GM18520 (cell line): ENCODE measurements around the gene SH3GLB2.
"Not testable (repeated sequence)": the region's sequence is repeated elsewhere in the genome, so short reads cannot be mapped to it uniquely, and the experiment has no call there.

Source experiments
- ATAC-seq: cut with Tn5 transposase; IDR thresholded peaks from one replicate; pipeline ENCODE4 v1.9.1; 2021; ENCODE audit not compliant: unreplicated experiment

The SH3GLB2 gene

DNA sequence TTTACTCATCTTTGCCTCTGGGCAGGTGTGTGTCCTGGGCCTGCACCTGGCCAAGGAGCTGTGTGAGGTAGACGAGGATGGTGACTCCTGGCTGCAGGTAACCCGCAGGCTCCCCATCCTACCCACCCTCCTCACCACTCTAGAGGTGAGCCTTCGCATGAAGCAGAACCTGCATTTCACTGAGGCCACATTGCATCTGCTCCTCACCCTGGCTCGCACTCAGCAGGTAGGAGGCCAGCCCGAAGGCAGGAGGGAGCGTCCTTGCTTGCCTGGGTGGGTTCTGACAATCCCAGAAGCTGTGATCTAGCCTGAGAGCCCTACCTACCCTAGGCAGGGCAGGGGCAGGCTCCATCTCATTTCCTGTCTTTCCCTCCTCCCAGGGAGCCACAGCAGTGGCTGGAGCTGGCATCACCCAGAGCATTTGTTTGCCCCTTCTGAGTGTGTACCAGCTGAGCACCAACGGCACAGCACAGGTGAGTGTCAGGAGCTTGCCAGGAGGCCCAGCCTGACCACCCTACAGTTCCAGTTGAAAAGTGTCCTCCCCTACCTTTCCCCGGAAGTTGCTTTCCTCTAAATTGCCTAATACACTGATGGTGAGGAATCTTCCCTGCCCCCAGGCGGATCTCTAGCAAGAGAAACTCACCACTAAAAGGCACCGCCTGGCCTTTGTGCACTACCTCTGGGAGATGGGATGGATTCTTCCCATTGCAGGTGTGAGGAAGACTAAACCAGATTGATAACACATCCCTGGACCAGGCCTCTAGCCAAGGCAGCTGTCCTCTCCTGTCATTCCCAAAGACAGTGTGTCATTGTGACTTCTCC lies 26.4 kb downstream of the SH3GLB2 start:
- ATAC-seq, result no peak

DNA sequence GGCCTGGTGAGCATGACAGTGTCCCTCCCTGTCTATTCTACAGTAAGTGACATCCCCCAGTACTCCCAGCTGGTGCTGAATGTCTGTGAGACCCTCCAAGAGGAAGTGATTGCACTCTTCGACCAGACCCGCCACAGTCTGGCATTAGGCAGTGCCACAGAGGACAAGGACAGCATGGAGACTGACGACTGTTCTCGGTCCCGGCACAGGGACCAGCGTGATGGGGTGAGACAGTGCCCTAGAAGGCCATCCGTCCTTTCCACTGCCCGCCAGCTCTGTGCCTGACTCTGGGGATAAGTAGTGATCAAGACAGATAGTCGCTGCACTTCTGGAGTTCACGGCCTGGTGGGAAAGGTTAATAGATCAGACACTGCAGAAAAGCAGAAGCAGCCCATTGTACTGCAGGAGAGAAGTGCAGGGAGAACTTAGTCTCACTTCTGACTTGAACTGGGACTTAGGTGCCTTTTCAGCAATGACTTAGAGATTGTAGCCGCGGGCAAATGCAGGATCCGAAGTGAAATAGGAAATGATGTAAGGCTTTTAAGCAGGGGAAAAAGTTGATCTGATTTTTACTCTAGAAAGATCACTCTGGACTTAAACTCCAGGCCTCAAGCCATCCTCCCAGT lies 28.4 kb downstream of the SH3GLB2 start:
- ATAC-seq, result no peak

DNA sequence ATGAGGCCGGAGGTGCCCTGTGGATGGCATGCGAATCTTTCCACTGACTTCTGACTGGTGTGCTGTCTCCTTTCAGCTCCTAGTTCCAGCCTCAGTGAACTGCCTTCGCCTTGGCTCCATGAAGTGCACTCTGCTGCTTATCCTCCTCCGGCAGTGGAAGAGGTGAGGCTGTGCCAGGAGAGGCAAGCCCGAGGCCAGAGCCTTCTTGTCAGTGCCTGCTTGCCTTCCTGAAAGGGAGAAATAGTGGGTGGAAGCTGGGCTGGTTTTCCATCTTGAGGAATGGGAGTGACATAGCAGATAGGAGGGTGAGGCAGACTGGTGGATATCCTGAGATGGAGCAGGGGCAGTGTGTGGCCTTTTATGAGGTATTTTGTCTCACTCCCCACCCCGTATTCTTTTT lies 29.7 kb downstream of the SH3GLB2 start:
- no peak for ATAC-seq

DNA sequence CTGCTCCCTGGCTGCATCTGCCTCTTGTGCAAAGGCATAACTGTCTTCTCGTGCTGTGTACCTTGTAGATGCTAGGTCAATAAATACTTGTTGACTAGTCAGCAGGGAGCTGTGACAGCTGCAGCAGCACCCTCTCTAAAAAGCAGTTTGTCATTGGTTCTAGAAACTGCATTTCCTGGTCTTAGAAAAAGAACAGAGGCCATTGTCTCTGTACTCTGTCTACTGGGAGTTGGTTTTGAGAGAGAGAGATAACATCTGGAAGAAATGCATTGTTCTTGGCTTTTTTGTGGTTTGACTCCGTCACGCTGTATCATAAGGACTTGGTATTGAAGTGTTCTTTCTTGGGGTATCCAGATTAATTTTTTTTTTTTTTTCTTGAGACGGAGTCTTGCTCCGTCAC lies 32.3 kb downstream of the SH3GLB2 start:
- ATAC-seq, result no peak

DNA sequence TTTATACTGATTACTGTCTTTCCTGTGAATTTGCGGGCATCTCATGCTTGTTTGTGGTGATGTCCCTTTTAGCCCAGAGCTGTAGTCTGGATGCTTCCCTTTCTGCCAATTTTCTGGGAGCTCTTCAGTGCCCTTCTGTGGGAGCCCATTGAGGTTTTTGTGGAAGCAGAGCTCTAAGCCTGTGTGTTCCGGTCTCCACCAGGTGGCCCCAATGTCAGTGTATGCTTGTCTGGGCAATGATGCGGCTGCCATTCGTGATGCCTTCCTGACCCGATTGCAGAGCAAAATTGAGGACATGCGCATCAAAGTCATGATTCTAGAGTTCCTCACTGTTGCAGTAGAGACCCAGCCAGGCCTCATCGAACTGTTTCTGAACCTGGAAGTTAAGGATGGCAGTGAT lies 35.1 kb downstream of the SH3GLB2 start:
- ATAC-seq, result no peak

DNA sequence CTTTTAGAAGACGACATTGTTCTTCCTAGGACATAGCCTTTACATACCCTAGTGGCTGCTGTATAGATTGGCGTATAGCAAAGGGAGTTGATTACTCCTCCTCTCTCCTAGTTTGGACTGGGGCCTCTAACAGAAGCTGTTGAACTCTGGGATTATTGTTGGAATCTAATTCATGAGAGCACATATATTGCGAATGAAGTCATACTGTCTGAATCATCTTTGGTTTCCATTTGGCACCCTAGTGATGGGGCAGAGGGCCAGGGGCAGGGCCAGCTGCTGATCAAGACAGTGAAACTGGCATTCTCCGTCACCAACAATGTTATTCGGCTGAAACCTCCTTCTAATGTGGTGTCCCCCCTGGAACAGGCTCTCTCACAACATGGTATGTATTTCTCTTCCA lies 40.3 kb downstream of the SH3GLB2 start:
- ATAC-seq, result no peak

DNA sequence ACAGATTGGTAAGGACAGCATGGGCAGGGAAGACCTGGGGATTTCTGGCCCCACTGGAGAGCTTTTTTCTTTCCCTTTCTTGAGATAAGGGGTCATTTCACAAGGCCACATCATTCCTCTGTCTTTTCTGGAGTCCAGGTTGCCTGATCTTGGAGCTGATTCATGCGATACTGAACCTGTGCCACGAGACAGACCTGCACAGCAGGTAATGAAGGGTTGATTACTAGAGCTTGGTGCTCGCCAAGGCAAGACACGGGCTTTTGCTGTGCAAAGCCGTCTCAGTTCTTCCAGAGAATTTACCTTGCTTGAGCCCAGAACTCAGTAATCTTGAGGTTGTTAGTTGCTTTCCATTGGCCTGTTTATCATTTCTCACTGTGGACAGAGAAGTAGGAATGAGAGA lies 41.5 kb downstream of the SH3GLB2 start:
- no peak for ATAC-seq

DNA sequence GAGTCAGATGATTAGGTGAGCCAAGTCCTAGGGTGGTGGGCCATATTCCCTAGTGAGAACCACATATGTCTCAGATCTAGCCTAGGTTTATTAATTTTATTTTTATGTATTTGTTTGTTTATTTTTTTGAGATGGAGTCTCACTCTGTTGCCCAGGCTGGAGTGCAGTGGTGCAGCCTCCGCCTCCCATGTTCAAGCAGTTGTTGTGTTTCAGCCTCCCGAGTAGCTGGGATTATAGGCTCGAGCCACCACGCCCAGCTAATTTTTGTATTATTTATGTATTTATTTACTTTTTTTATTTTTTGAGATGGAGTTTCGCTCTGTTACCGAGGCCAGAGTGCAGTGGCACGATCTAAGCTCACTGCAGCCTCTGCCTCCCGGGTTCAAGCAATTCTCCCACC lies 44.6 kb downstream of the SH3GLB2 start:
- no peak for ATAC-seq

DNA sequence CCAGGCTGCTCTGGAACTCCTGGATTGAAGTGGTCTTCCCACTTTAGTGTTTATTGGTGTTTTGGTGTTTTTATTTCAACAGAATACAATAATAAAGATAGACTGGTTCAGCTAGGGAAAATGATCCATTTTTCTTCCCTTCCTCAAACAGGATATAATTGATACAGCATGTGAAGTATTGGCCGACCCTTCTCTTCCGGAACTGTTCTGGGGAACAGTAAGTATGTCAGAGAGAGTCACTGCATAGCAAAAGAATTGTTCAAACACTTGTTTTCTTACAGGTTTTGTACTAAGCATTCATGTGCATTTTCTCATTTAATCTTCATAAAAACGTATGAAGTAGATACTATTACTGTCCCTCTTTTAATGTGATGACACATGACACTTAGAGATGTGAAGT lies 49.0 kb downstream of the SH3GLB2 start:
- no peak for ATAC-seq

DNA sequence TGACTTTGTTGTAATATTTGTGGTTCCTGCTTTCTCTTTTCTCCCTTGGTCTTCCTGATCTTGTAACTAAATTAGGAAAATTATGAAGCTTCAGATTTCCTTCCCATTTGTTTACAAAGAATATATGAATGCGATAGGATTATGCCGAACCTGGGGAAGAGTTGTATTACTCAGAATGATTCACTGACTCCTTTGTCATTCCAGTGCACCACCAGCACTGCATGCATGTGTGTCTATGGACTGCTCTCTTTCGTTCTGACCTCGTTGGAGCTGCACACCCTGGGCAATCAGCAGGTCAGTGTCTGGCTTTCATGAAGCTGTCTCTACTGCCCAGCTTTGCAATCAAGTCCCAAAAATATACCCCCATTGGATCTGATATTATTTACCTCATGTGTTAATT lies 55.2 kb downstream of the SH3GLB2 start:
- no peak for ATAC-seq

DNA sequence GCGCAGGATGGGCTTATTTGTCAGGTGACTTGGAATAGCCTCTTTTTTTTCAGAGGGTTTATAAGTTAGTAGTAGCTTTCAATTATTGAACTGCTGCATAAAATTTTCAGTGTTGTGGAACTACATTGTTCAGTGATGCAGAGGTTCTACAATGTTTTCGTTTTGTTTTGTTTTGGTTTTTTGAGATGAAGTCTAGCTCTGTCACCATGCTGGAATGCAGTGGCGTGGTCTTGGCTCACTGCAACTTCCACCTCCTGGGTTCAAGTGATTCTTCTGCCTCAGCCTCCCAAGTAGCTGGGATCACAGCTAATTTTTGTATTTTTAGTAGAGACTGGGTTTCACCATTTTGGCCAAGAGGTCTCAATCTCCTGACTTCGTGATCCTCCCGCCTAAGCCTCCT lies 58.6 kb downstream of the SH3GLB2 start:
- no peak for ATAC-seq

DNA sequence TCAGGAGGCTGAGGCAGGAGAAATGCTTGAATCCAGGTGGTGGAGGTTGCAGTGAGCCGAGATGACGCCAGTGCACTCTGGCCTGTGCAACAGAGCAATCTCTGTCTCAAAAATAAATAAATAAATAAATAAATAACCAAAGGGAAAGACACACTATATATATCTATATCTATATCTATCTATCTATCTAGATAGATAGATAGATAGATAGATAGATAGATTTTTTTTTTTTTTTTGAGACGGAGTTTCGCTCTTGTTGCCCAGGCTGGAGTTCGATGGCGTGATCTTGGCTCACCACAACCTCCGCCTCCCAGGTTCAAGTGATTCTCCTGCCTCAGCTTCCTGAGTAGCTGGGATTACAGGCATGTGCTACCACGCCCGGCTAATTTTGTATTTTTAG lies 66.7 kb downstream of the SH3GLB2 start:
- not testable (repeated sequence) for ATAC-seq
